ENCODE results near the gene CELF5.

- TF ChIP-seq CTCF (conservative IDR thresholded peaks at IDR 0.05; ENCODE audit: low read length) (no peak), EZH2phosphoT487 (IDR thresholded peaks at IDR 0.05; ENCODE audit: borderline replicate concordance, low read depth, low read length) (no peak)
Measured at GRCh38 chr19:3345850-3346460, 121.5 kb downstream of the CELF5 start.

All from OCI-LY7 (cell line).